GM06990 (cell line): ENCODE results near the gene ADAM23.

Source experiments
- DNase-seq: peaks from one replicate; pipeline ENCODE4 v3.0.0-alpha.2; 2011; ENCODE audit not compliant: insufficient read length; ENCODE audit errors: extremely low read depth
- H3K27me3 ChIP-seq: replicated peaks from 2 replicates; pipeline ENCODE4 v1.6.0; 2011; ENCODE audit warnings: low read length; ENCODE audit not compliant: control insufficient read depth, insufficient read depth
- H3K36me3 ChIP-seq: 2 replicates; pipeline ENCODE4 v1.5.1; 2011; ENCODE audit warnings: low read length; ENCODE audit not compliant: control insufficient read depth, insufficient read depth
- H3K4me3 ChIP-seq: replicated peaks from 2 replicates; pipeline ENCODE4 v1.5.1; 2011; ENCODE audit warnings: low read depth, mild to moderate bottlenecking, control low read depth, low read length
- CTCF ChIP-seq: IDR thresholded peaks from 2 replicates; pipeline ENCODE4 v1.5.1; 2011; ENCODE audit warnings: low read length, control low read depth, mild to moderate bottlenecking, inconsistent platforms; ENCODE audit not compliant: insufficient read depth, poor library complexity, severe bottlenecking

ADAM23 gene

GRCh38 chr2:206488053-206488452 is 44.7 kb downstream of the ADAM23 start:
- Histone ChIP-seq H3K36me3 (peaks cover 1% of the 10 kb centered on the region; the same call in 1 of the 2 replicates), H3K4me3 (no peak overlapping the region), H3K27me3 (no peaks in the 10 kb centered on the region)
- no peak for TF ChIP-seq CTCF
- DNase-seq: no peak

- no peak for TF ChIP-seq CTCF
- H3K27me3 ChIP-seq: no peaks in the 10 kb centered on the region
- H3K36me3 ChIP-seq: peaks cover 1% of the 10 kb centered on the region; the same call in 1 of the 2 replicates
- H3K4me3 ChIP-seq: no peak overlapping the region
- DNase-seq: peak; percentile 36
Observed at GRCh38 chr2:206488623-206489022, 45.3 kb downstream of the ADAM23 start.

- TF ChIP-seq CTCF: no peak
- Histone ChIP-seq H3K4me3 (no peak overlapping the region), H3K27me3 (no peaks in the 10 kb centered on the region), H3K36me3 (peaks cover 1% of the 10 kb centered on the region; the same call in 1 of the 2 replicates)
- DNase-seq: no peak
Observed at GRCh38 chr2:206494061-206494460, 50.7 kb downstream of the ADAM23 start.

GRCh38 chr2:206502729-206503128 is 59.4 kb downstream of the ADAM23 start:
- no peak for TF ChIP-seq CTCF
- no peaks in the 10 kb centered on the region for H3K27me3 ChIP-seq
- H3K4me3 ChIP-seq: no peak overlapping the region
- no peak for DNase-seq
- H3K36me3 ChIP-seq: no peaks in the 10 kb centered on the region

GRCh38 chr2:206511283-206511682 is 68.0 kb downstream of the ADAM23 start:
- H3K4me3 ChIP-seq: no peak overlapping the region
- TF ChIP-seq CTCF: no peak
- H3K27me3 ChIP-seq: no peaks in the 10 kb centered on the region
- no peaks in the 10 kb centered on the region for H3K36me3 ChIP-seq
- DNase-seq: no peak

GRCh38 chr2:206512999-206513398 is 69.7 kb downstream of the ADAM23 start:
- Histone ChIP-seq H3K4me3 (no peak overlapping the region), H3K36me3 (no peaks in the 10 kb centered on the region), H3K27me3 (no peaks in the 10 kb centered on the region)
- no peak for DNase-seq
- no peak for TF ChIP-seq CTCF
